Gastrocnemius medialis (tissue), 4 donors: ENCODE measurements around the gene SLC38A6. TPM values are rescaled to one million over a fixed set of nuclear protein-coding genes. Genes with fewer than 3 reads are reported as not detected.

Source experiments
- ATAC-seq, 2 donors: fragments of 150-250 bp; one replicate each; pipeline ENCODE4 v1.9.1; 2016
- DNase-seq, 2 donors: peaks; one replicate each; pipeline ENCODE4 v3.0.0-alpha.2; 2019
- H3K27ac ChIP-seq, 4 donors: fragments of 200-600 bp; sonication (generic); 1 replicate in 1 of 4; 2 replicates in 3 of 4; pipeline ENCODE4 v1.5.1; 2016 to 2018; ENCODE audit warnings: mild to moderate bottlenecking in 2 of 4, moderate library complexity in 1 of 4
- H3K27me3 ChIP-seq, 3 donors: fragments of 200-600 bp; sonication (generic) in 2 of 3; 1 replicate in 1 of 3; 2 replicates in 2 of 3; pipeline versions ENCODE4 v1.5.1 to v1.6.0; 2016 to 2019; ENCODE audit warnings: mild to moderate bottlenecking in 1 of 3, moderate library complexity in 1 of 3
- H3K36me3 ChIP-seq, 2 donors: fragments of 200-600 bp; sonication (generic) in 1 of 2; one replicate each; pipeline ENCODE4 v1.5.1; 2017 to 2018
- H3K4me1 ChIP-seq, 2 donors: fragments of 200-600 bp; sonication (generic) in 1 of 2; one replicate each; pipeline ENCODE4 v1.5.1; 2016 to 2017; ENCODE audit warnings: mild to moderate bottlenecking in 2 of 2
- H3K4me3 ChIP-seq, 4 donors: fragments of 200-600 bp; sonication (generic) in 3 of 4; 1 replicate in 1 of 4; 2 replicates in 3 of 4; pipeline ENCODE4 v1.5.1; 2016 to 2019; ENCODE audit warnings: mild to moderate bottlenecking in 2 of 4
- H3K9me3 ChIP-seq, 3 donors: fragments of 200-600 bp; sonication (generic) in 2 of 3; 1 replicate in 1 of 3; 2 replicates in 2 of 3; pipeline ENCODE4 v1.5.1; 2016 to 2019
- CTCF ChIP-seq, 5 experiments: fragments of 450-650 bp in 3 of 5; fragments of 200-600 bp in 2 of 5; sonication (generic) in 2 of 5; IDR thresholded peaks in 4 of 5; conservative IDR thresholded peaks in 1 of 5; 1 replicate in 4 of 5; 2 replicates in 1 of 5; pipeline ENCODE4 v1.5.1; 2016 to 2019; ENCODE audit warnings: antibody characterized with exemption in 5 of 5, mild to moderate bottlenecking in 3 of 5, moderate library complexity in 3 of 5
- POLR2A ChIP-seq, 2 donors: fragments of 450-650 bp; IDR thresholded peaks; one replicate each; pipeline ENCODE4 v1.6.1; 2017; ENCODE audit warnings: antibody characterized with exemption in 2 of 2, mild to moderate bottlenecking in 2 of 2, moderate library complexity in 2 of 2
- in situ Hi-C, 4 donors: fragments of 200-750 bp; cut with MboI; loops; one replicate each; pipeline versions ENCODE4 v1.15.0 to v1.8.0; 2017; ENCODE audit warnings: low sequenced_read_pairs in 4 of 4
- intact Hi-C: fragments of 100-400 bp; cut with DNase I; formaldehyde crosslinking; loops from one replicate; pipeline ENCODE4 v1.15.1; 2023; ENCODE audit warnings: low total_unique reads
- total RNA-seq, 4 donors: library from RNA; depleted of rRNA; stranded (reverse); fragments of >200 nt; gene quantifications; one replicate each; pipeline versions ENCODE4 v1.1.0 to v1.2.3, GENCODE V29; 2016

SLC38A6 gene
- total RNA-seq, 4 donors from 2014 or later = 4.0 to 22.6 (median 7.0) TPM

GRCh38 chr14:61025251-61026223, 44.5 kb downstream of the SLC38A6 start:
- peak; percentile 84 to 87 for ATAC-seq
- Histone ChIP-seq H3K9me3 (no peaks in the 10 kb centered on the region), H3K4me3 (no peak overlapping the region), H3K36me3 (no peaks in the 10 kb centered on the region), H3K4me1 (peaks cover 10 to 12% of the 10 kb centered on the region in 2 donors), H3K27me3 (no peaks in the 10 kb centered on the region), H3K27ac (no peak overlapping the region)
- DNase-seq = peak; percentile 32 to 62
- intact Hi-C loops = loop anchor here (1.0 to 5.0 kb wide), 5 partner anchors 167 to 400 kb away; no protein-coding TSS in a partner anchor
- TF ChIP-seq POLR2A (IDR thresholded peaks at IDR 0.05) (no peak), CTCF (IDR thresholded peaks at IDR 0.05 in 4 of 5, conservative IDR thresholded peaks at IDR 0.05 in 1 of 5) (peak; percentile 72 to 90 (median 87))
- in situ Hi-C loops = loop anchor here (5.0 to 25.0 kb wide), 7 partner anchors 162 to 403 kb away; no protein-coding TSS in a partner anchor

- Histone ChIP-seq H3K36me3 (no peaks in the 10 kb centered on the region), H3K27me3 (no peaks in the 10 kb centered on the region), H3K27ac (no peak overlapping the region), H3K9me3 (no peaks in the 10 kb centered on the region), H3K4me1 (peaks cover 10 to 12% of the 10 kb centered on the region in 2 donors), H3K4me3 (no peak overlapping the region)
- no peak for ATAC-seq
- TF ChIP-seq POLR2A (IDR thresholded peaks at IDR 0.05) (no peak), CTCF (IDR thresholded peaks at IDR 0.05 in 4 of 5, conservative IDR thresholded peaks at IDR 0.05 in 1 of 5) (no peak)
- in situ Hi-C loops = loop anchor here (5.0 to 25.0 kb wide), 7 partner anchors 161 to 404 kb away; no protein-coding TSS in a partner anchor
- no peak for DNase-seq
- intact Hi-C loops = loop anchor here (5.0 kb wide), 1 partner anchor 166 kb away; no protein-coding TSS in a partner anchor
These were observed 45.5 kb downstream of the SLC38A6 start for GRCh38 chr14:61026526-61026925.

GRCh38 chr14:61031026-61031425, 50.0 kb downstream of the SLC38A6 start:
- ATAC-seq = no peak
- H3K27me3 ChIP-seq = no peaks in the 10 kb centered on the region
- H3K36me3 ChIP-seq = no peaks in the 10 kb centered on the region
- peaks cover 8 to 17% of the 10 kb centered on the region in 2 donors for H3K4me1 ChIP-seq
- DNase-seq = no peak
- no peak overlapping the region for H3K27ac ChIP-seq
- no peak for TF ChIP-seq CTCF (IDR thresholded peaks at IDR 0.05 in 4 of 5, conservative IDR thresholded peaks at IDR 0.05 in 1 of 5)
- no peak for TF ChIP-seq POLR2A (IDR thresholded peaks at IDR 0.05)
- no peaks in the 10 kb centered on the region for H3K9me3 ChIP-seq
- intact Hi-C loops = no loop called here
- H3K4me3 ChIP-seq = no peak overlapping the region
- in situ Hi-C loops = loop anchor here in 1 of 4 donors (25.0 kb wide), 1 partner anchor 156 kb away; no protein-coding TSS in a partner anchor

- in situ Hi-C loops (loop anchor here in 1 of 4 donors (25.0 kb wide), 1 partner anchor 154 kb away; no protein-coding TSS in a partner anchor), intact Hi-C loops (no loop called here)
- H3K4me1 ChIP-seq = peaks cover 8 to 16% of the 10 kb centered on the region in 2 donors
- no peaks in the 10 kb centered on the region for H3K36me3 ChIP-seq
- H3K27me3 ChIP-seq = no peaks in the 10 kb centered on the region
- H3K4me3 ChIP-seq = no peak overlapping the region
- TF ChIP-seq POLR2A (IDR thresholded peaks at IDR 0.05) (no peak), CTCF (IDR thresholded peaks at IDR 0.05 in 4 of 5, conservative IDR thresholded peaks at IDR 0.05 in 1 of 5) (no peak)
- H3K9me3 ChIP-seq = no peaks in the 10 kb centered on the region
- H3K27ac ChIP-seq = no peak overlapping the region
- no peak for ATAC-seq
- no peak for DNase-seq
These were observed 52.0 kb downstream of the SLC38A6 start for GRCh38 chr14:61033054-61033453.
